Epithelial cell of proximal tubule (primary cell): ENCODE measurements around the gene SERPIND1. TPM values are rescaled to one million over a fixed set of nuclear protein-coding genes. Genes with fewer than 3 reads are reported as not detected.

Source experiments
- DNase-seq: peaks from one replicate; pipeline ENCODE4 v3.0.0-alpha.2; 2011; ENCODE audit warnings: low read depth
- H3K4me3 ChIP-seq: 2 replicates; pipeline ENCODE4 v1.5.1; 2011; ENCODE audit warnings: low read depth, mild to moderate bottlenecking, low read length
- CTCF ChIP-seq: conservative IDR thresholded peaks from 2 replicates; pipeline ENCODE4 v1.5.1; 2012; ENCODE audit warnings: low read depth, mild to moderate bottlenecking, low read length
- total RNA-seq: library from RNA; depleted of rRNA; stranded (reverse); fragments of >200 nt; gene quantifications from 2 replicates; pipeline ENCODE4 v1.2.3, GENCODE V29; 2015

The SERPIND1 gene
- total RNA-seq, 1 donor from 2014 or later, result not detected

GRCh38 chr22:20774882-20775281 lies 969 bp downstream of the SERPIND1 start:
- no peak for TF ChIP-seq CTCF
- no peak for DNase-seq
- H3K4me3 ChIP-seq, result no peak overlapping the region

- H3K4me3 ChIP-seq, result no peak overlapping the region
- no peak for DNase-seq
- no peak for TF ChIP-seq CTCF
Observed at GRCh38 chr22:20775342-20775895, 1.5 kb downstream of the SERPIND1 start.

- TF ChIP-seq CTCF, result no peak
- no peak for DNase-seq
- H3K4me3 ChIP-seq, result no peak overlapping the region
Observed at GRCh38 chr22:20776624-20777405, 2.9 kb downstream of the SERPIND1 start.

- TF ChIP-seq CTCF, result peak; percentile 3
- peak; percentile 6 for DNase-seq
Observed at GRCh38 chr22:20777420-20778177, 3.7 kb downstream of the SERPIND1 start.

GRCh38 chr22:20779014-20779817 lies 5.3 kb downstream of the SERPIND1 start:
- no peak for TF ChIP-seq CTCF
- H3K4me3 ChIP-seq, result no peak overlapping the region
- no peak for DNase-seq

More at GRCh38 chr22:20777420-20778177, 3.7 kb downstream of the SERPIND1 start:
- no peak overlapping the region for H3K4me3 ChIP-seq

GRCh38 chr22:20779818-20780158 lies 5.9 kb downstream of the SERPIND1 start:
- no peak for DNase-seq
- no peak for TF ChIP-seq CTCF
- no peak overlapping the region for H3K4me3 ChIP-seq
